ENCODE measurements around the gene PTCD1.
A peak's percentile ranks its signal among the peaks of the same experiment; 100 is the strongest.

PTCD1 gene

GRCh38 chr7:99408379-99409191 lies 30.0 kb downstream of the PTCD1 start, which contains the start of the genes BUD31 and PDAP1:
Gene BUD31 (plus strand): TSS chr7:99408969. CDS start chr7:99411093, 2,124 bp downstream.
Gene PDAP1 (minus strand): TSS chr7:99408597. CDS start chr7:99408548, 49 bp downstream.
- peak; percentile 89 to 95 (median 92) for DNase-seq

GRCh38 chr7:99407872-99408378 lies 30.7 kb downstream of the PTCD1 start:
- peak in 2 of 4 experiments; percentile 24 to 36 for DNase-seq

GRCh38 chr7:99406557-99406956 lies 32.0 kb downstream of the PTCD1 start:
- DNase-seq = no peak

GRCh38 chr7:99404977-99405320 lies 33.6 kb downstream of the PTCD1 start:
- no peak for DNase-seq

GRCh38 chr7:99404235-99404976 lies 34.2 kb downstream of the PTCD1 start:
- DNase-seq = no peak

GRCh38 chr7:99403764-99404163 lies 34.8 kb downstream of the PTCD1 start:
- DNase-seq = no peak

GRCh38 chr7:99402854-99403253 lies 35.7 kb downstream of the PTCD1 start:
- no peak for DNase-seq

- DNase-seq = no peak
These were observed 39.0 kb downstream of the PTCD1 start for GRCh38 chr7:99399597-99399996.

GRCh38 chr7:99398891-99399445 lies 39.6 kb downstream of the PTCD1 start:
- DNase-seq = no peak

- no peak for DNase-seq
These were observed 41.2 kb downstream of the PTCD1 start for GRCh38 chr7:99397297-99397983.

GRCh38 chr7:99396418-99397296 lies 41.9 kb downstream of the PTCD1 start:
- DNase-seq = no peak

GRCh38 chr7:99395616-99396327 lies 42.8 kb downstream of the PTCD1 start:
- DNase-seq = no peak

- no peak for DNase-seq
These were observed 44.5 kb downstream of the PTCD1 start for GRCh38 chr7:99394188-99394502.

GRCh38 chr7:99393355-99394187 lies 45.0 kb downstream of the PTCD1 start:
- DNase-seq = no peak

GRCh38 chr7:99392659-99393354 lies 45.8 kb downstream of the PTCD1 start:
- DNase-seq = peak; percentile 39 to 77 (median 53)

GRCh38 chr7:99392046-99392445 lies 46.6 kb downstream of the PTCD1 start:
- DNase-seq = no peak

- no peak for DNase-seq
These were observed 47.5 kb downstream of the PTCD1 start for GRCh38 chr7:99390941-99391602.

GRCh38 chr7:99389772-99390171 lies 48.8 kb downstream of the PTCD1 start:
- no peak for DNase-seq

GRCh38 chr7:99387912-99388311 lies 50.7 kb downstream of the PTCD1 start:
- no peak for DNase-seq

Data from activated naive CD4-positive, alpha-beta T cell (primary cell).